ENCODE results near the gene BRAT1.

DNA sequence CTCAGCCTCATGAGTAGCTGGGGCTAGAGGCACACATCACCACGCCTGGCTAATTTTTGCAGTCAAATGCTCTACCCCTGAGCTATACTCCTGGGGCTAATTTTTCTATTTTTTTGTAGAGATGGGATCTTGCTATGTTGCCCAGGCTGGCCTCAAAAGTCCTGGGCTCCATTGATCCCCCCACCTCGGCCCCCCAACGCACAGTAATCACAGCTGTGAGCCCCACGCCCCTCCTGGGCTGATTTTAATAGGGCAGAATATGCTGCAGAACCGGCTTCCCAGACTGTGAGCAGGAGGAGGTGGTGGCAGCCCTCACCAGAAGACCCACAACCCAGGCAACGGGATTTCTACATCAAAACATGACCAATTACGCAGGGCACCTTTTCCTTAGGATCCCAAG lies 15.2 kb downstream of the BRAT1 start:
- no peak for TF ChIP-seq CTCF (IDR thresholded peaks at IDR 0.05; ENCODE audit: poor library complexity)
- no peak for TF ChIP-seq EZH2 (IDR thresholded peaks at IDR 0.05; ENCODE audit: borderline replicate concordance)
- no peak for TF ChIP-seq EZH2phosphoT487 (IDR thresholded peaks at IDR 0.05; ENCODE audit: low read depth, severe bottlenecking, unreplicated experiment)

Data from hepatocyte (in vitro differentiated cells).